ENCODE data around the gene DKK3. TPM values are rescaled to one million over a fixed set of nuclear protein-coding genes. Genes with fewer than 3 reads are reported as not detected.

Gene DKK3
- total RNA-seq, 1 donor from 2014 or later = 307 TPM

DNA sequence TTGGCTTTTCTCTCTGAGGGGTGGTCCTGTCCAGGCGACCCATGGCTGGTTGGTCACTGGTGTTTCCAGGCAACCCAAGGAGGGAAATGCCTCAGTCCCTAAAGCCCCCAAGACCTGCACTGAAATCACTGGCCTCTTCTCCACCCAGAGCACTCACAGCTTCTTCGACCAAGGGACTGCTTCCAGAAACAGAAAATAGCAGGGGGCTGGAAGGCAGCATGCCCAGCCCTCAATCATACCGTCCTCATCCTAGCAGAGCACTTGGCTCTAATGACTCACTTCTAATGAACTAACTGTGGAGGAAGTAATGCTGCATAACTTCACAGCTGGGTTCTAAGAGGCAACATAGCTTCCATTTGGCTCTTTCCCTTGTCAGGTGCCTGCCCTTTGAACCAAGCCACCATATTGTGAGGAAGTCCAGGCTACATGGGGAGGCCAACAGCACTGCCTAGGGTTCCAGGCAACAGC is 27.6 kb downstream of the DKK3 start:
- Mint-ChIP-seq H3K9me3 (ENCODE audit: unreplicated experiment) (peaks cover 4% of the 10 kb centered on the region), H3K27me3 (ENCODE audit: low read depth, unreplicated experiment) (no peaks in the 10 kb centered on the region), H3K36me3 (ENCODE audit: low read depth, unreplicated experiment) (peaks cover 42% of the 10 kb centered on the region), H3K4me3 (ENCODE audit: unreplicated experiment) (no peak overlapping the region), H3K4me1 (ENCODE audit: low read depth, unreplicated experiment) (peaks cover 63% of the 10 kb centered on the region), H3K27ac (ENCODE audit: unreplicated experiment) (peak overlapping the region; percentile 98)
- peak overlapping the region; percentile 85 for H3K27ac ChIP-seq (ENCODE audit: low read depth, low read length)
- peaks cover 7% of the 10 kb centered on the region for H3K9me3 ChIP-seq (ENCODE audit: insufficient read depth, low read depth, low read length)
- FAIRE-seq = no peak
- H3K9ac ChIP-seq (ENCODE audit: low read length) = peak overlapping the region; percentile 65
- peaks cover 74% of the 10 kb centered on the region for H3K4me1 ChIP-seq (ENCODE audit: insufficient read depth, low read length)
- peak overlapping the region; percentile 42 for H3K4me2 ChIP-seq (ENCODE audit: low read length)
- H2AFZ ChIP-seq (ENCODE audit: low read depth, low read length) = no peak overlapping the region
- no peaks in the 10 kb centered on the region for H3K27me3 ChIP-seq (ENCODE audit: insufficient read depth, low read length)
- no peaks in the 10 kb centered on the region for H3K36me3 ChIP-seq (ENCODE audit: insufficient read depth, low read length)
- H3K4me3 ChIP-seq (ENCODE audit: insufficient read depth, low read depth, low read length) = no peak overlapping the region
- no peaks in the 10 kb centered on the region for H4K20me1 ChIP-seq (ENCODE audit: insufficient read depth, low read length)
- TF ChIP-seq, protein P1, sequence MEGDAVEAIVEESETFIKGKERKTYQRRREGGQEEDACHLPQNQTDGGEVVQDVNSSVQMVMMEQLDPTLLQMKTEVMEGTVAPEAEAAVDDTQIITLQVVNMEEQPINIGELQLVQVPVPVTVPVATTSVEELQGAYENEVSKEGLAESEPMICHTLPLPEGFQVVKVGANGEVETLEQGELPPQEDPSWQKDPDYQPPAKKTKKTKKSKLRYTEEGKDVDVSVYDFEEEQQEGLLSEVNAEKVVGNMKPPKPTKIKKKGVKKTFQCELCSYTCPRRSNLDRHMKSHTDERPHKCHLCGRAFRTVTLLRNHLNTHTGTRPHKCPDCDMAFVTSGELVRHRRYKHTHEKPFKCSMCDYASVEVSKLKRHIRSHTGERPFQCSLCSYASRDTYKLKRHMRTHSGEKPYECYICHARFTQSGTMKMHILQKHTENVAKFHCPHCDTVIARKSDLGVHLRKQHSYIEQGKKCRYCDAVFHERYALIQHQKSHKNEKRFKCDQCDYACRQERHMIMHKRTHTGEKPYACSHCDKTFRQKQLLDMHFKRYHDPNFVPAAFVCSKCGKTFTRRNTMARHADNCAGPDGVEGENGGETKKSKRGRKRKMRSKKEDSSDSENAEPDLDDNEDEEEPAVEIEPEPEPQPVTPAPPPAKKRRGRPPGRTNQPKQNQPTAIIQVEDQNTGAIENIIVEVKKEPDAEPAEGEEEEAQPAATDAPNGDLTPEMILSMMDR (IDR thresholded peaks at IDR 0.05; ENCODE audit: insufficient read depth, low read depth, low read length) = no peak
- TF ChIP-seq EZH2 (IDR thresholded peaks at IDR 0.05; ENCODE audit: insufficient read depth, low read length) = no peak
- peak; percentile 60 for DNase-seq (ENCODE audit: low read depth)
- H3K79me2 ChIP-seq (ENCODE audit: insufficient read depth, low read length) = peaks cover 9% of the 10 kb centered on the region

DNA sequence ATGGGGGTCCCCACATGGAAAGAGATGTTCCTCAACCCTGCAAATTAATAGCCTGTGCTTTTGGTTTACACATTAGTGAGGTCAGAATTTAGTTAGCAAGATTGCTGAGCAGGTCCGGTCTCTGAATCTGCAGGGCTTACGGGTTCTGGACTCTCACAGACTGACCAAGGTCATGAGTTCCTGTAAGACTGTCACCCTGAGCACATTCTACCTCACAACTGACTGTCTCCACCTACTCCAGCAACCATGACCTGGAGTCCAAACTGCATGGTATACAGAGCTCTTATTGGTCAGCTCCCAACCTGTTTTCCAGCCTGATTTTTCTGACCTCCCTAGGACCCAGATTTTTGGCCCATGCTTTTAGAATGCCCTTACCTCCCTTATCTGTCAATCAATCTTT is 28.2 kb downstream of the DKK3 start:
- Histone ChIP-seq H3K79me2 (ENCODE audit: insufficient read depth, low read length) (peaks cover 12% of the 10 kb centered on the region), H3K36me3 (ENCODE audit: insufficient read depth, low read length) (no peaks in the 10 kb centered on the region), H3K9ac (ENCODE audit: low read length) (peak overlapping the region; percentile 65), H3K4me2 (ENCODE audit: low read length) (peak overlapping the region; percentile 42), H3K4me3 (ENCODE audit: insufficient read depth, low read depth, low read length) (no peak overlapping the region), H2AFZ (ENCODE audit: low read depth, low read length) (no peak overlapping the region), H3K27ac (ENCODE audit: low read depth, low read length) (peak overlapping the region; percentile 85), H4K20me1 (ENCODE audit: insufficient read depth, low read length) (no peaks in the 10 kb centered on the region), H3K27me3 (ENCODE audit: insufficient read depth, low read length) (no peaks in the 10 kb centered on the region), H3K9me3 (ENCODE audit: insufficient read depth, low read depth, low read length) (peaks cover 7% of the 10 kb centered on the region), H3K4me1 (ENCODE audit: insufficient read depth, low read length) (peaks cover 70% of the 10 kb centered on the region)
- no peaks in the 10 kb centered on the region for H3K27me3 Mint-ChIP-seq (ENCODE audit: low read depth, unreplicated experiment)
- peaks cover 4% of the 10 kb centered on the region for H3K9me3 Mint-ChIP-seq (ENCODE audit: unreplicated experiment)
- H3K4me1 Mint-ChIP-seq (ENCODE audit: low read depth, unreplicated experiment) = peaks cover 59% of the 10 kb centered on the region
- H3K36me3 Mint-ChIP-seq (ENCODE audit: low read depth, unreplicated experiment) = peaks cover 36% of the 10 kb centered on the region
- H3K27ac Mint-ChIP-seq (ENCODE audit: unreplicated experiment) = peak overlapping the region; percentile 98
- TF ChIP-seq EZH2 (IDR thresholded peaks at IDR 0.05; ENCODE audit: insufficient read depth, low read length) = no peak
- TF ChIP-seq, protein P1 (IDR thresholded peaks at IDR 0.05; ENCODE audit: insufficient read depth, low read depth, low read length) = no peak
- DNase-seq (ENCODE audit: low read depth) (no peak), FAIRE-seq (no peak)
- peak overlapping the region; percentile 57 for H3K4me3 Mint-ChIP-seq (ENCODE audit: unreplicated experiment)

DNA sequence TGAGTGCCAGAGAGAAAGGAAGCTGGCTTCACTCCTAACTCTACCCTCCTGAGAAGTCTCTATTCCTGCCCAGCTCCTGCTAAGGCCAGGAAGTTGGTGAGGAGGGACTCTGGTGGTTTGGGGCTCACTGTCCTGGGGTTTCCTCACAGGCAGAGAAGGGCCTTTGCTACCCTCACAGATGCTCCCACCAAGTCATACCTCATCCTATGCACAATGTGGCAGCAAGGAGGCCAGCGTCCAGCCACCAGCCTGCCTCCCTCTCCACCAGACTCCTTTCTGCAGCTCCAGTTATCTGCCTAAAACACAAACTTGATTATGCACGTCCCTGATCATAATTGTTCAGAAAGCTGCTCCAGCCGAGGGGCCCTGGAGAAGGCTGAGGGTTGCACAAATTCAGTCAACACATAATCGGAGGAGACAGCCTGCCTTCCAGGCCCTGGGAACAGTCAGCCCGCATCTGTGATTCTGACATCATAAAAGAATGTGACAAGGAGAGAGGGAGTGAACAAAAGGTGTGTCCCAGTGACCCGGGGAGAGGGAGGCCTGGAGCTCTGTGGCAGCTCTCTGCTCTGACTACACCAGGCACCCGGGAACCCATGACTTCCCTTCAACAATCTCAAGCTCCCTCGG is 28.8 kb downstream of the DKK3 start:
- peak; percentile 54 for FAIRE-seq
- Histone ChIP-seq H3K9ac (ENCODE audit: low read length) (peak overlapping the region; percentile 65), H2AFZ (ENCODE audit: low read depth, low read length) (no peak overlapping the region), H3K36me3 (ENCODE audit: insufficient read depth, low read length) (no peaks in the 10 kb centered on the region), H3K4me1 (ENCODE audit: insufficient read depth, low read length) (peaks cover 70% of the 10 kb centered on the region), H4K20me1 (ENCODE audit: insufficient read depth, low read length) (no peaks in the 10 kb centered on the region), H3K9me3 (ENCODE audit: insufficient read depth, low read depth, low read length) (peaks cover 7% of the 10 kb centered on the region), H3K4me2 (ENCODE audit: low read length) (peak overlapping the region; percentile 42), H3K79me2 (ENCODE audit: insufficient read depth, low read length) (peaks cover 12% of the 10 kb centered on the region), H3K27ac (ENCODE audit: low read depth, low read length) (peak overlapping the region; percentile 85), H3K27me3 (ENCODE audit: insufficient read depth, low read length) (no peaks in the 10 kb centered on the region), H3K4me3 (ENCODE audit: insufficient read depth, low read depth, low read length) (no peak overlapping the region)
- peaks cover 4% of the 10 kb centered on the region for H3K9me3 Mint-ChIP-seq (ENCODE audit: unreplicated experiment)
- H3K4me3 Mint-ChIP-seq (ENCODE audit: unreplicated experiment) = no peak overlapping the region
- no peaks in the 10 kb centered on the region for H3K27me3 Mint-ChIP-seq (ENCODE audit: low read depth, unreplicated experiment)
- peaks cover 61% of the 10 kb centered on the region for H3K4me1 Mint-ChIP-seq (ENCODE audit: low read depth, unreplicated experiment)
- DNase-seq (ENCODE audit: low read depth) = peak; percentile 81
- H3K36me3 Mint-ChIP-seq (ENCODE audit: low read depth, unreplicated experiment) = peaks cover 40% of the 10 kb centered on the region
- peak overlapping the region; percentile 98 for H3K27ac Mint-ChIP-seq (ENCODE audit: unreplicated experiment)
- TF ChIP-seq, protein P1 (IDR thresholded peaks at IDR 0.05; ENCODE audit: insufficient read depth, low read depth, low read length) = no peak
- TF ChIP-seq EZH2 (IDR thresholded peaks at IDR 0.05; ENCODE audit: insufficient read depth, low read length) = no peak
